GM12874 (cell line): ENCODE data around the gene NIF3L1.

Experiments
- CTCF ChIP-seq: IDR thresholded peaks from 2 replicates; pipeline ENCODE4 v1.5.1; 2011; ENCODE audit warnings: low read depth, mild to moderate bottlenecking, control low read depth, low read length, moderate library complexity; ENCODE audit not compliant: insufficient read depth

NIF3L1 gene

DNA sequence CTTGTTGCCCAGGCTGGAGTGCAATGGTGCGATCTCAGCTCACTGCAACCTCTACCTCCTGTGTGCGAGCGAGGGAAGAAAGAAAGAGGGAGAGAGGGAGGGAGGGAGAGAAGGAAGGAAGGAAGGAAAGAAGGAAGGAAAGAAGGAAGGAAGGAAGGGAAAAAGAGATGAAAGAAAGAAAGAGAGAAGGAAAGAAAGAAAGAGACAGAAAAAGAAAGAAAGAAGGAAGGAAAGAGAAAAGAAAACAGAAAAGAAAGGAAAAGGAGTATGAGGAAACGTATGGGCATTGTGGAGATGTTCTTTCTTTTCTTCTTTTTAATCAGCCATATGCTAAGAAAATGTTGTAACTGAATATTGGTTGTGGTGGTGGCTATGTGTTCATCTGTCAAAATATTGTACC, 41.2 kb upstream of the NIF3L1 start:
- no peak for TF ChIP-seq CTCF

GRCh38 chr2:200850512-200851256, 38.5 kb upstream of the NIF3L1 start:
- no peak for TF ChIP-seq CTCF

- TF ChIP-seq CTCF: no peak
Measured at GRCh38 chr2:200851398-200852248, 37.5 kb upstream of the NIF3L1 start.

GRCh38 chr2:200852605-200853004, 36.6 kb upstream of the NIF3L1 start:
- TF ChIP-seq CTCF: no peak

DNA sequence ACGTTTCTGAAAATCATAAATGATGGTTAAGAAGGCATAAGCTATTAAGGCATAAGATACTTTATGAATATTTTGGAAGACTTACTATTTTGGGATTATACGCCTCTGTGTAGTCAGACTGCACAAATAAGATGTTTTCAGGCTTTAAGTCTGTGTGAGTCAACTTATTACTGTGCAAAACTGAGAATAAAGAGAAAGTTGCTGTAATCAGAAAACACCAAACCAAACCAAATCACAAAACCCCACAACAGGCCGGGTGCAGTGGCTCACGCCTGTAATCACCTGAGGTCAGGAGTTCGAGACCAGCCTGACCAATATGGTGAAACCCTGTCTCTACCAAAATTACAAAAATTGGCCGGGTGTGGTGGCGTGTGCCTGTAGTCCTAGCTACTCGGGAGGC, 32.4 kb upstream of the NIF3L1 start:
- no peak for TF ChIP-seq CTCF

GRCh38 chr2:200860092-200860795, 28.9 kb upstream of the NIF3L1 start:
- no peak for TF ChIP-seq CTCF

DNA sequence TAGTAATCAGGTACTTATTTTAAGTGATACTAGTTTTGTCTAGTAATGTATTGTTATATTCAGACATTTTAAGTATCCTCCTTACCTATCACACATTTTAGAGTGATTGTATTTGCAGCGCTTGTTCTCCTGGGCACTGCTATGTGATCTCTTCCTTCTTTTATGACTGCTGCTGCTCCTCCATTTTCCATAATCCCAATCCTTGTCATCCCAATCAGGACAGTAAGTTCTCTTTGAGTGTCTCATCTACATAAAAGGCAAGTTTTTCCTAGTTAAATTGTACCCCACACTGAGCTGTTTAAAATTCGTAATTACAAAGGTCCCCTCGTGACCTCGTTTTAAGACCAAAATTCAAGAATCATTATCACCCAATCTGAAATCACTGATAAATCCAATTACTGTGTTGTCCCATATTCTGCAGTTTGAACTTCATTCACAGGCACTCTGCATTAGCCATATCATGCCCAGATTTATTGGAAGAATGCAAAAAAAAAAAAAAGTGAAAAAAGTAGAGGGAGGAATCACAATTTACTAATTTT, 27.5 kb upstream of the NIF3L1 start:
- no peak for TF ChIP-seq CTCF
